Measurements from ENCODE around the gene MIGA2. TPM values are rescaled to one million over a fixed set of nuclear protein-coding genes. Genes with fewer than 3 reads are reported as not detected.

Gene MIGA2
- total and polyA plus RNA-seq, 4 donors, result 8.0 to 42.6 (median 16.9) TPM

GRCh38 chr9:129102791-129103594 lies 66.6 kb downstream of the MIGA2 start:
- Histone ChIP-seq H3K9ac (ENCODE audit: low read depth in 1 of 2, low read length in 2 of 2) (no peak overlapping the region), H3K9me3 (ENCODE audit: control insufficient read depth in 4 of 4, low read length in 3 of 4) (no peaks in the 10 kb centered on the region), H3K4me3 (ENCODE audit: low read depth in 1 of 3, low read length in 3 of 3) (no peak overlapping the region), H3K4me1 (ENCODE audit: control insufficient read depth in 4 of 4, insufficient read depth in 4 of 4, low read length in 3 of 4) (peaks cover 0 to 2% (median 0%) of the 10 kb centered on the region in 4 donors), H3K36me3 (ENCODE audit: control insufficient read depth in 4 of 4, insufficient read depth in 3 of 4, low read depth in 1 of 4, low read length in 3 of 4) (peaks cover 9 to 47% (median 24%) of the 10 kb centered on the region in 4 donors), H3K27ac (ENCODE audit: low read depth in 1 of 2, low read length in 2 of 2) (no peak overlapping the region), H3K27me3 (ENCODE audit: control insufficient read depth in 4 of 4, insufficient read depth in 4 of 4, low read length in 3 of 4) (no peaks in the 10 kb centered on the region)
- DNase-seq (ENCODE audit: low spot score), result peak; percentile 46
- TF ChIP-seq YY1 (IDR thresholded peaks at IDR 0.05) (no peak), RAD21 (IDR thresholded peaks at IDR 0.05) (peak in 1 of 2 donors; percentile 55)
- WGBS, result 74% methylated on average over 14 of the region's 14 CpGs

GRCh38 chr9:129103595-129103965 lies 67.2 kb downstream of the MIGA2 start:
- no peaks in the 10 kb centered on the region for H3K27me3 ChIP-seq (ENCODE audit: control insufficient read depth in 4 of 4, insufficient read depth in 4 of 4, low read length in 3 of 4)
- no peak overlapping the region for H3K4me3 ChIP-seq (ENCODE audit: low read depth in 1 of 3, low read length in 3 of 3)
- no peak for TF ChIP-seq YY1 (IDR thresholded peaks at IDR 0.05)
- WGBS, result 92% methylated on average over 4 of the region's 4 CpGs
- H3K36me3 ChIP-seq (ENCODE audit: control insufficient read depth in 4 of 4, insufficient read depth in 3 of 4, low read depth in 1 of 4, low read length in 3 of 4), result peaks cover 4 to 41% (median 22%) of the 10 kb centered on the region in 4 donors
- no peak overlapping the region for H3K9ac ChIP-seq (ENCODE audit: low read depth in 1 of 2, low read length in 2 of 2)
- H3K9me3 ChIP-seq (ENCODE audit: control insufficient read depth in 4 of 4, low read length in 3 of 4), result no peaks in the 10 kb centered on the region
- no peak overlapping the region for H3K27ac ChIP-seq (ENCODE audit: low read depth in 1 of 2, low read length in 2 of 2)
- H3K4me1 ChIP-seq (ENCODE audit: control insufficient read depth in 4 of 4, insufficient read depth in 4 of 4, low read length in 3 of 4), result peaks cover 0 to 2% (median under 1%) of the 10 kb centered on the region in 4 donors
- DNase-seq (ENCODE audit: low spot score), result no peak

- no peaks in the 10 kb centered on the region for H3K27me3 ChIP-seq (ENCODE audit: control insufficient read depth in 4 of 4, insufficient read depth in 4 of 4, low read length in 3 of 4)
- H3K27ac ChIP-seq (ENCODE audit: low read depth in 1 of 2, low read length in 2 of 2), result no peak overlapping the region
- no peak overlapping the region for H3K9ac ChIP-seq (ENCODE audit: low read depth in 1 of 2, low read length in 2 of 2)
- no peak for TF ChIP-seq RXRA (IDR thresholded peaks at IDR 0.05)
- no peak overlapping the region for H3K4me3 ChIP-seq (ENCODE audit: low read depth in 1 of 3, low read length in 3 of 3)
- DNase-seq (ENCODE audit: low spot score), result no peak
- H3K9me3 ChIP-seq (ENCODE audit: control insufficient read depth in 4 of 4, low read length in 3 of 4), result no peaks in the 10 kb centered on the region
- H3K4me1 ChIP-seq (ENCODE audit: control insufficient read depth in 4 of 4, insufficient read depth in 4 of 4, low read length in 3 of 4), result peaks cover 0 to 7% (median 5%) of the 10 kb centered on the region in 4 donors
- H3K36me3 ChIP-seq (ENCODE audit: control insufficient read depth in 4 of 4, insufficient read depth in 3 of 4, low read depth in 1 of 4, low read length in 3 of 4), result peaks cover 4 to 41% (median 22%) of the 10 kb centered on the region in 4 donors
- 90% methylated on average over 11 of the region's 11 CpGs for WGBS
Measured at GRCh38 chr9:129104051-129104450, 67.6 kb downstream of the MIGA2 start.

- WGBS, result 96% methylated on average over 17 of the region's 17 CpGs
- no peak overlapping the region for H3K9ac ChIP-seq (ENCODE audit: low read depth in 1 of 2, low read length in 2 of 2)
- peaks cover 2 to 17% (median 14%) of the 10 kb centered on the region in 4 donors for H3K4me1 ChIP-seq (ENCODE audit: control insufficient read depth in 4 of 4, insufficient read depth in 4 of 4, low read length in 3 of 4)
- TF ChIP-seq SP1 (IDR thresholded peaks at IDR 0.05), result no peak
- no peak for TF ChIP-seq FOXA1 (IDR thresholded peaks at IDR 0.05)
- TF ChIP-seq YY1 (IDR thresholded peaks at IDR 0.05), result no peak
- no peak for TF ChIP-seq ATF3 (IDR thresholded peaks at IDR 0.05)
- no peak for TF ChIP-seq TAF1 (conservative IDR thresholded peaks at IDR 0.05)
- TF ChIP-seq ZBTB33 (IDR thresholded peaks at IDR 0.05), result no peak
- TF ChIP-seq JUND (IDR thresholded peaks at IDR 0.05), result no peak
- TF ChIP-seq HNF4G (IDR thresholded peaks at IDR 0.05), result no peak
- no peak for TF ChIP-seq FOXA2 (IDR thresholded peaks at IDR 0.05)
- TF ChIP-seq EGR1 (IDR thresholded peaks at IDR 0.05; ENCODE audit: low read depth in 2 of 2), result no peak
- TF ChIP-seq HNF4A (conservative IDR thresholded peaks at IDR 0.05), result no peak
- TF ChIP-seq MAX (IDR thresholded peaks at IDR 0.05), result no peak
- no peak for TF ChIP-seq GABPA (IDR thresholded peaks at IDR 0.05 in 1 of 2, conservative IDR thresholded peaks at IDR 0.05 in 1 of 2)
- TF ChIP-seq RXRA (IDR thresholded peaks at IDR 0.05), result no peak
- no peak for TF ChIP-seq RAD21 (IDR thresholded peaks at IDR 0.05)
- H3K27ac ChIP-seq (ENCODE audit: low read depth in 1 of 2, low read length in 2 of 2), result no peak overlapping the region
- no peak overlapping the region for H3K4me3 ChIP-seq (ENCODE audit: low read depth in 1 of 3, low read length in 3 of 3)
- no peak for DNase-seq (ENCODE audit: low spot score)
- H3K9me3 ChIP-seq (ENCODE audit: control insufficient read depth in 4 of 4, low read length in 3 of 4), result no peaks in the 10 kb centered on the region
- H3K36me3 ChIP-seq (ENCODE audit: control insufficient read depth in 4 of 4, insufficient read depth in 3 of 4, low read depth in 1 of 4, low read length in 3 of 4), result peaks cover 4 to 26% (median 15%) of the 10 kb centered on the region in 4 donors
- no peaks in the 10 kb centered on the region for H3K27me3 ChIP-seq (ENCODE audit: control insufficient read depth in 4 of 4, insufficient read depth in 4 of 4, low read length in 3 of 4)
Measured at GRCh38 chr9:129105857-129106694, 69.7 kb downstream of the MIGA2 start.
